Muscle layer of colon (tissue), 2 donors: ENCODE results near the gene VSIR.

Experiments used
- H3K27ac ChIP-seq: one replicate; pipeline ENCODE4 v1.7.0; 2013; ENCODE audit warnings: low read depth, mild to moderate bottlenecking, low read length, moderate library complexity
- H3K27me3 ChIP-seq, 2 donors: one replicate each; pipeline ENCODE4 v1.7.0; 2013; ENCODE audit warnings: low read length in 2 of 2, mild to moderate bottlenecking in 2 of 2; ENCODE audit not compliant: insufficient read depth in 2 of 2, control insufficient read depth in 1 of 2
- H3K36me3 ChIP-seq: one replicate; pipeline ENCODE4 v1.7.0; 2013; ENCODE audit warnings: mild to moderate bottlenecking, low read length; ENCODE audit not compliant: insufficient read depth
- H3K4me1 ChIP-seq: one replicate; pipeline ENCODE4 v1.7.0; 2013; ENCODE audit warnings: mild to moderate bottlenecking, low read length; ENCODE audit not compliant: insufficient read depth
- H3K4me3 ChIP-seq, 2 donors: one replicate each; pipeline ENCODE4 v1.7.0; 2013; ENCODE audit warnings: low read length in 2 of 2, low read depth in 1 of 2, mild to moderate bottlenecking in 1 of 2, moderate library complexity in 1 of 2
- H3K9ac ChIP-seq: one replicate; pipeline ENCODE4 v1.7.0; 2013; ENCODE audit warnings: low read length
- H3K9me3 ChIP-seq: one replicate; pipeline ENCODE4 v1.7.0; 2013; ENCODE audit warnings: mild to moderate bottlenecking, low read length
- donor health status: abdominal sarcoma.
- donor health status: Adenocarcinoma of cecum.

Gene VSIR

DNA sequence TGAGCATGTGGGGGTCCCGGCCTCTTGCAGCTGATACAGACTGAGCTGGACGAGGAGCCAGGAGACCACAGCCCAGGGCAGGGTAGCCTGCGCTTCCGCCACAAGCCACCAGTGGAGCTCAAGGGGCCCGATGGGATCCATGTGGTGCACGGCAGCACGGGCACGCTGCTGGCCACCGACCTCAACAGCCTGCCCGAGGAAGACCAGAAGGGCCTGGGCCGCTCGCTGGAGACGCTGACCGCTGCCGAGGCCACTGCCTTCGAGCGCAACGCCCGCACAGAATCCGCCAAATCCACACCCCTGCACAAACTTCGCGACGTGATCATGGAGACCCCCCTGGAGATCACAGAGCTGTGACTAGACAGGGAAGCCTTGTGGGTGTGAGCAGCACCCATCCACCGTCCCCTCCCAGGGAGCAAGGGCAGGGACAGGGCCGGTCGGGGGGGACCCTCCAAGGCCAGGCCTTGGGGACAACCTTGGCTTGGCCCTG is 41.6 kb upstream of the VSIR start:
- H3K9ac ChIP-seq = no peak overlapping the region
- peaks cover 46% of the 10 kb centered on the region for H3K36me3 ChIP-seq
- no peaks in the 10 kb centered on the region for H3K4me1 ChIP-seq
- H3K9me3 ChIP-seq = no peaks in the 10 kb centered on the region
- no peak overlapping the region for H3K4me3 ChIP-seq
- no peaks in the 10 kb centered on the region for H3K27me3 ChIP-seq
- no peak overlapping the region for H3K27ac ChIP-seq

DNA sequence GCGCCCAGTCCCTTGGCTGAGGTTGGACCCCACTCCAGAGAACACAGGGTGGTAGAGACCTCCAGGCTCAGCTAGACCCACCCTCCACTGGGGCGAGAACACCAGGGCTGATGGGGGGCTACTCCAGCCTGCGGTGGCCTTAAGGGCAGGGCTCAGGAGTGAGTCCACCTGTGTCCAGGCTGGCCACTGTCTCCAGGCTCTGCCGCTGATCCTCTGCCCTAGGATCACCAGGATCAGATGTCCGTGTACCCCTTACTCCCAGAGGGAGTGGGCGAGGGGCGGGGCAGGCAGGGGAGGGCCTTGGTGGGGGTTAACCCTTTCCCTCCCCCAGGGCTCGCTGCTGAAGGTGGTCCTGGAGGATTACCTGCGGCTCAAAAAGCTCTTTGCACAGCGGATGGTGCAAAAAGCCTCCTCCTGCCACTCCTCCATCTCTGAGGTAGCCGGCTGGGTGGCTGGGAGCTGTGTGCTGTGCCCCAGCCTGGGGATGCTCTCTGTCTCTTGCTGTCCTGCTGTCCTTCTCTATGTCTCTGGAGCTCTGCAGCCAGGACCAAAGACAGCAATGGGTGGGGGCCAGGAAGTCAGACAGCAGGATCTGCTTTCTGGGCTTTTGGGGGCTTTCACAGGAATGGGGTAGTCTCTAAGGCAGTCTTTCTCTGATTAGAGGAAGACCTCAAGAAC is 39.7 kb upstream of the VSIR start:
- Histone ChIP-seq H3K9ac (no peak overlapping the region), H3K4me1 (no peaks in the 10 kb centered on the region), H3K4me3 (no peak overlapping the region), H3K9me3 (no peaks in the 10 kb centered on the region), H3K27ac (no peak overlapping the region), H3K27me3 (no peaks in the 10 kb centered on the region), H3K36me3 (peaks cover 27% of the 10 kb centered on the region)

- Histone ChIP-seq H3K4me1 (no peaks in the 10 kb centered on the region), H3K27me3 (peaks cover 0 to under 1% of the 10 kb centered on the region in 2 donors), H3K4me3 (no peak overlapping the region), H3K27ac (no peak overlapping the region), H3K36me3 (peaks cover 19% of the 10 kb centered on the region), H3K9me3 (no peaks in the 10 kb centered on the region), H3K9ac (no peak overlapping the region)
Measured at GRCh38 chr10:71812016-71812912, 38.9 kb upstream of the VSIR start.

GRCh38 chr10:71811351-71811750 is 38.0 kb upstream of the VSIR start:
- H3K9me3 ChIP-seq = no peaks in the 10 kb centered on the region
- H3K4me3 ChIP-seq = no peak overlapping the region
- H3K36me3 ChIP-seq = peaks cover 10% of the 10 kb centered on the region
- peaks cover 0 to 4% of the 10 kb centered on the region in 2 donors for H3K27me3 ChIP-seq
- H3K27ac ChIP-seq = no peak overlapping the region
- no peak overlapping the region for H3K9ac ChIP-seq
- H3K4me1 ChIP-seq = no peaks in the 10 kb centered on the region

GRCh38 chr10:71810048-71810750 is 36.9 kb upstream of the VSIR start:
- Histone ChIP-seq H3K27ac (no peak overlapping the region), H3K9ac (no peak overlapping the region), H3K36me3 (no peaks in the 10 kb centered on the region), H3K4me3 (no peak overlapping the region), H3K27me3 (peaks cover 0 to 4% of the 10 kb centered on the region in 2 donors), H3K9me3 (no peaks in the 10 kb centered on the region), H3K4me1 (no peaks in the 10 kb centered on the region)

GRCh38 chr10:71809628-71810027 is 36.3 kb upstream of the VSIR start:
- no peaks in the 10 kb centered on the region for H3K4me1 ChIP-seq
- H3K36me3 ChIP-seq = no peaks in the 10 kb centered on the region
- peaks cover 0 to 4% of the 10 kb centered on the region in 2 donors for H3K27me3 ChIP-seq
- no peak overlapping the region for H3K4me3 ChIP-seq
- no peak overlapping the region for H3K27ac ChIP-seq
- H3K9me3 ChIP-seq = no peaks in the 10 kb centered on the region
- no peak overlapping the region for H3K9ac ChIP-seq

DNA sequence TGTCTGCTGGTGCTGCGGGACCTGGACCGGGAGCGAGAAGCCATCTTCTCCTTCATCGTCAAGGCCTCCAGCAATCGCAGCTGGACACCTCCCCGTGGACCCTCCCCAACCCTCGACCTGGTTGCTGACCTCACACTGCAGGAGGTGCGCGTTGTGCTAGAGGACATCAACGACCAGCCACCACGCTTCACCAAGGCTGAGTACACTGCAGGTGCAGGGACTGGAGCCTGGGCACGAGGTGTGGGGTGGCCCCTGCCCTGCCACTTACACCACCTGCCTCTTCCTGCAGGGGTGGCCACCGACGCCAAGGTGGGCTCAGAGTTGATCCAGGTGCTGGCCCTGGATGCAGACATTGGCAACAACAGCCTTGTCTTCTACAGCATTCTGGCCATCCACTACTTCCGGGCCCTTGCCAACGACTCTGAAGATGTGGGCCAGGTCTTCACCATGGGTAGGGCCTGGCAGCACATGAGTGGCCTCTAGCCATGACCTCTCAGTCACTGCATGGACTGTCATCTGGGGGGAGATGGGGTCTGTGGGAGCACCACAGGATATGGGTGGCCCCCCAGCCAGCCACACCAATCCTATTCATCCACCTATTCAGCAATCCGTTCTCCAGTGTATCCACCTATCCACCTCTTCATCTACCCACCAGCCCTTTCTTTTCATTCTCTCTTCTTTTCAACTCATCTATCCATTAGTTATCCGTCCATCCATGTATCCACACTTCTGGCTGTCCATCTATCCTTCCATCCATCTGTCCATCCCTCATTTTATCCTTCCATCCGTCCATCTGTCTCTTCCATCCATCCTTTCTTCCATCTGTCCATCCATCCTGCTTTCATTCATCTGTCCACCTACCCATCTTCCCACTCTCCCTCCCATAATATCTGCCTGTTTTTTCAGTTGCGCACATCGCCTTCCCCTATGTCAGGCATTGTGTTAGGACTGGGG is 34.5 kb upstream of the VSIR start:
- Histone ChIP-seq H3K36me3 (no peaks in the 10 kb centered on the region), H3K27ac (no peak overlapping the region), H3K4me1 (no peaks in the 10 kb centered on the region), H3K9me3 (no peaks in the 10 kb centered on the region), H3K27me3 (peaks cover 0 to 4% of the 10 kb centered on the region in 2 donors), H3K9ac (no peak overlapping the region), H3K4me3 (no peak overlapping the region)

GRCh38 chr10:71806704-71807556 is 33.6 kb upstream of the VSIR start:
- H3K4me3 ChIP-seq = no peak overlapping the region
- H3K36me3 ChIP-seq = no peaks in the 10 kb centered on the region
- H3K9me3 ChIP-seq = no peaks in the 10 kb centered on the region
- H3K9ac ChIP-seq = no peak overlapping the region
- H3K27me3 ChIP-seq = peaks cover 0 to 4% of the 10 kb centered on the region in 2 donors
- H3K4me1 ChIP-seq = no peaks in the 10 kb centered on the region
- H3K27ac ChIP-seq = no peak overlapping the region

DNA sequence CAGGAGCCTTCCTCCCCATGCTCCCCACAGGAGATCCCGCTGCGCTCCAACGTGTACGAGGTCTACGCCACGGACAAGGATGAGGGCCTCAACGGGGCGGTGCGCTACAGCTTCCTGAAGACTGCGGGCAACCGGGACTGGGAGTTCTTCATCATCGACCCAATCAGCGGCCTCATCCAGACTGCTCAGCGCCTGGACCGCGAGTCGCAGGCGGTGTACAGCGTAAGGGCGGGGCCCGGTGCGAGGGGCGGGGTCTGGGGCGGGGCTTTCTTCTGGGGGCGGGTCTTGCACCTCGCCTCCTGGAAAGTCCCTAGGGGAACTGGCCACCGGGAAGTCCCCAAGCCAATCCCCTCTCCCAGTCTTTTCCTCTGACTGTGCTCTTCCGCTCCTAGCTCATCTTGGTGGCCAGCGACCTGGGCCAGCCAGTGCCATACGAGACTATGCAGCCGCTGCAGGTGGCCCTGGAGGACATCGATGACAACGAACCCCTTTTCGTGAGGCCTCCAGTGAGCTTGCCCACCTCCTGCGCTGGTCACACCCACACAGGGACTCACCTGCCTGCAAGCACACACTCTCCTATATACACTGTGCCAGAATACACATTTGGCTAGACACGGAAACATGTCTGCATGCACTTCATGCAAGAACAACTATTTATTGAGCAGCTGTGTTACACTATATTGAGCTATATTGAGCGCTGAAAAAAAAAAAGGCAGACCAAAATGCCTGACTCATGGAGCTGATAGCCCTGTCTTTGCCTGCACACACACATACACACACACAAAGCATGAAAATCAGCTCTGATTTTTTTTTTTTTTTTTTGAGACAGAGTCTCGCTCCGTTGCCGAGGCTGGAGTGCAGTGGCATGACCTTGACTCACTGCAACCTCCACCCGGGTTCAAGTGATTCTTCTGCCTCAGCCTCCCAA is 32.7 kb upstream of the VSIR start:
- H3K27me3 ChIP-seq = peaks cover 0 to 4% of the 10 kb centered on the region in 2 donors
- H3K4me3 ChIP-seq = no peak overlapping the region
- no peak overlapping the region for H3K9ac ChIP-seq
- no peaks in the 10 kb centered on the region for H3K36me3 ChIP-seq
- H3K9me3 ChIP-seq = no peaks in the 10 kb centered on the region
- no peak overlapping the region for H3K27ac ChIP-seq
- no peaks in the 10 kb centered on the region for H3K4me1 ChIP-seq
